Astrocyte (in vitro differentiated cells and primary cell): ENCODE measurements around the gene ATF7.

ENCODE experiments used
- CTCF ChIP-seq: IDR thresholded peaks from 2 replicates; pipeline ENCODE4 v1.5.1; 2011; ENCODE audit warnings: low read depth, mild to moderate bottlenecking, inconsistent platforms, low read length, moderate library complexity; ENCODE audit not compliant: insufficient read depth
- EZH2 ChIP-seq: IDR thresholded peaks from 2 replicates; pipeline ENCODE4 v1.6.1; 2012; ENCODE audit warnings: mild to moderate bottlenecking, low read length, inconsistent platforms; ENCODE audit not compliant: insufficient read depth

- TF ChIP-seq CTCF, result no peak
- no peak for TF ChIP-seq EZH2
These were observed 120.4 kb downstream of the ATF7 start for GRCh38 chr12:53505555-53506449.
